ENCODE measurements around the gene NPC1.

NPC1 gene

DNA sequence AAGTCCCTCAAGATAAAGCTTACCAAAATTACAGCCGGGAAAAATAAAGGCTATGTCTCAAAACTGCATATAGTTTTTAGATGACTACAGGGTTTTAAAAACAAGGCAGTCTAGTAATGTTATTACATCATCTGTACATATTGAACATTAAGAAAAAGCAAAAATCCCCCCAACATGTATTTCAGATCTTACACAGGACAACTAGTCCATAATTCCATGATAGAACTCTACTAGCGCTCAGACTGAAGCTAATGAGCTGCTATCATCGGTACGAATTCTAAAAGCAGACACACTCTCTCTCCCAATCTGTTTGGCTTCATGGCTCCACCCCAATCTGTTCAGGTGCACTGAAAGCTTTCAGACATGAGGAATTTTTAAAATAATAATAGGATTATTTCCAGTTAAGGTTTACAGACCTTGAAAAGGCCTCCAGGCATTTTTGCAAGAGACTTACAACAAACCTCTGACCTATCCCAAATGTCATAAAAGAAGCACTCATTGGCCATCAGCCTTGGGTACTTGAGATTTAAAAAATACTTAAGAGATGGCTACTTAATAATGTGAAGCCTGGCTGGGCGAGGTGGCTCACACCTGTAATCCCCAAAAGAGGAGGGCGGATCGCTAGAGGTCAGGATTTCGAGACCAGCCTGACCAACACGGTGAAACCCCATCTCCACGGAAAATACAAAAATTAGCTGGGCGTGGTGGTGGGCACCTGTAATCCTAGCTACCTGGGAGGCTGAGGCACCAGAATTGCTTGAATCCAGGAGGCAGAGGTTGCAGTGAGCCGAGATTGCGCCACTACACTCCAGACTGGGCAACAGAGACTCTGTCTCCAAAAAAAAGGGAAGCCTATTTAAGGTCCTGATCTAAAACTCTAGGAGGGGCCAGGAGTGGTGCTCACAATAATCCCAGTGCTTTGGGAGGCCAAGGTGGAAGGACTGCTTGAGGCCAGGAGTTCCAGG lies 2.0 kb downstream of the NPC1 start:
- H3K4me3 ChIP-seq (ENCODE audit: low read depth, low read length) = peak overlapping the region; percentile 92
- DNase-seq (ENCODE audit: low read depth) = peak; percentile 25
- no peak for TF ChIP-seq MYC (IDR thresholded peaks at IDR 0.05; ENCODE audit: low read depth, low read length)
- no peak for TF ChIP-seq POLR2A (IDR thresholded peaks at IDR 0.05; ENCODE audit: extremely low read depth, insufficient read length)
- TF ChIP-seq, protein P1, sequence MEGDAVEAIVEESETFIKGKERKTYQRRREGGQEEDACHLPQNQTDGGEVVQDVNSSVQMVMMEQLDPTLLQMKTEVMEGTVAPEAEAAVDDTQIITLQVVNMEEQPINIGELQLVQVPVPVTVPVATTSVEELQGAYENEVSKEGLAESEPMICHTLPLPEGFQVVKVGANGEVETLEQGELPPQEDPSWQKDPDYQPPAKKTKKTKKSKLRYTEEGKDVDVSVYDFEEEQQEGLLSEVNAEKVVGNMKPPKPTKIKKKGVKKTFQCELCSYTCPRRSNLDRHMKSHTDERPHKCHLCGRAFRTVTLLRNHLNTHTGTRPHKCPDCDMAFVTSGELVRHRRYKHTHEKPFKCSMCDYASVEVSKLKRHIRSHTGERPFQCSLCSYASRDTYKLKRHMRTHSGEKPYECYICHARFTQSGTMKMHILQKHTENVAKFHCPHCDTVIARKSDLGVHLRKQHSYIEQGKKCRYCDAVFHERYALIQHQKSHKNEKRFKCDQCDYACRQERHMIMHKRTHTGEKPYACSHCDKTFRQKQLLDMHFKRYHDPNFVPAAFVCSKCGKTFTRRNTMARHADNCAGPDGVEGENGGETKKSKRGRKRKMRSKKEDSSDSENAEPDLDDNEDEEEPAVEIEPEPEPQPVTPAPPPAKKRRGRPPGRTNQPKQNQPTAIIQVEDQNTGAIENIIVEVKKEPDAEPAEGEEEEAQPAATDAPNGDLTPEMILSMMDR (IDR thresholded peaks at IDR 0.05; ENCODE audit: low read depth, low read length) = no peak
- TF ChIP-seq, protein P2, sequence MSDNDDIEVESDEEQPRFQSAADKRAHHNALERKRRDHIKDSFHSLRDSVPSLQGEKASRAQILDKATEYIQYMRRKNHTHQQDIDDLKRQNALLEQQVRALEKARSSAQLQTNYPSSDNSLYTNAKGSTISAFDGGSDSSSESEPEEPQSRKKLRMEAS (IDR thresholded peaks at IDR 0.05; ENCODE audit: low read depth, low read length) = no peak

DNA sequence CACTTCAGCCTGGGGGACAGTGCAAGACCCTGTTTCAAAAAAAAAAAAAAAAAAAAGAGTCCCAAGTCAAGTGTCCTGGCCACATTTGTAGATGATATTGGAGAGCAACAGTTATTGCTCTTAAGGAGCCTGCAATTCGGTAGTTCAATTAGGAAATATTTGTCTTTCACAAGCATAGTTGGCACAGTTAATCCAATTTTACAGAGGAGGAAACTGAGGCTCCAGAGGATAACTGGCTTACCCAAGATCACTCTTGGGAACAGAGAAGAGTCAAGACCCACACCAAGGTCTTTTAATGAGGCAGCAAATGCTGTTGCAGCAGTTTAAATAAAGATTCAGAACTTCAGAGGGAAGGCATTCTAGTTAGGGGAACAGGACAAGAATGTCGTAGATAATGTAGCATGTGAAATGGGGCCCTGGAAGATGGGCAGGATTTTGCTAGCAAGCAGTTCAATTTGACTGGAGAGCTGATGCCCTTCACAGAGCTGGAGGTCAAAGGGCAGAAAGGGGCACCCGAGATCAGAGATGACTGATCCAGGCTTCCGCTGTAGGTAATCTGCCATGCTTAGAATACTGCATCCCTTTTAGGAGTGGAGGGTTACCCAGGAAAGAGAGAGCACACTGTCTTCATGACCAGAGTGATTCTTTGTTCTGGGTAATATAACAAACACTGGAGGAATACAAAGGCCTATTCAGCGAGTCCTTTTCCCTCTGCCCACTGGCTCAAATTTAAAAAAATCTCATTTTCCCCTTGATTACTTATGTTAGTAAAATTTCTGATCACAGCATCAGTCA lies 3.0 kb downstream of the NPC1 start:
- TF ChIP-seq, protein P1 (IDR thresholded peaks at IDR 0.05; ENCODE audit: low read depth, low read length) = no peak
- TF ChIP-seq POLR2A (IDR thresholded peaks at IDR 0.05; ENCODE audit: extremely low read depth, insufficient read length) (no peak), MYC (IDR thresholded peaks at IDR 0.05; ENCODE audit: low read depth, low read length) (no peak)
- TF ChIP-seq, protein P2 (IDR thresholded peaks at IDR 0.05; ENCODE audit: low read depth, low read length) = no peak
- DNase-seq (ENCODE audit: low read depth) = no peak
- no peak overlapping the region for H3K4me3 ChIP-seq (ENCODE audit: low read depth, low read length)

DNA sequence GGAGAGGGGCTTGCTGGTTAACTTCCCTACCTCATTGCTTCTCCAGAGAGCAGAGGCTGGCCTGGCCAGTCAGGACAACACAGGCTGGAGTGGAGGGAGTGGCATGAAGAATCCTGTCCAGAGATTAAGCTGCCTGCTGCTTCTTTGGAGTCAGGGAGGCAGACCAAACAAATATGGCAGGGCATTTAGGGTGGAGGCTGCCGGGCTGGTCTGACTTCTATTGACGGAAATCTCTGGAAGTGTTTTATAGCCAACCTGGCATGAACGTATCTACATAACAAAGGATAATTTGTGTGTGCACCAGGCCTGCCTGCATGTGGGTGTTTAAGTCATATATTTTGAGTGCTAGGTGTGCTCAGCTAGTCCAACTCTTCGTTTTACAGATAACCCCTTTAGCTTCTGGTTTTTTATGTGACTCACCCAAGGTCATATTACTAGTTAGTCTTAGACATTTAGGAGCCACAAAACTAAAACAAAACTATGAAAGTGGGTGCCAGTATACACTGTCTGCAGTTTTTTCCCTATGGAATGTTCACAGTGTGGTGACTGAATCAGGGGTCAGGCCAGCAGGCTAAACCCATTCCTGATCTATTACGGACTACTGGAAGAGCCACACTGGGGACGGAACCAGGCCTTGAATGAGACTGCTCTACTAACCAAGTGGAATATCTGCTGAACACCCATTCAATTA lies 5.5 kb downstream of the NPC1 start:
- TF ChIP-seq, protein P1 (IDR thresholded peaks at IDR 0.05; ENCODE audit: low read depth, low read length) = no peak
- TF ChIP-seq, protein P2 (IDR thresholded peaks at IDR 0.05; ENCODE audit: low read depth, low read length) = no peak
- TF ChIP-seq POLR2A (IDR thresholded peaks at IDR 0.05; ENCODE audit: extremely low read depth, insufficient read length) = no peak
- no peak for TF ChIP-seq MYC (IDR thresholded peaks at IDR 0.05; ENCODE audit: low read depth, low read length)
- H3K4me3 ChIP-seq (ENCODE audit: low read depth, low read length) = no peak overlapping the region
- DNase-seq (ENCODE audit: low read depth) = no peak

DNA sequence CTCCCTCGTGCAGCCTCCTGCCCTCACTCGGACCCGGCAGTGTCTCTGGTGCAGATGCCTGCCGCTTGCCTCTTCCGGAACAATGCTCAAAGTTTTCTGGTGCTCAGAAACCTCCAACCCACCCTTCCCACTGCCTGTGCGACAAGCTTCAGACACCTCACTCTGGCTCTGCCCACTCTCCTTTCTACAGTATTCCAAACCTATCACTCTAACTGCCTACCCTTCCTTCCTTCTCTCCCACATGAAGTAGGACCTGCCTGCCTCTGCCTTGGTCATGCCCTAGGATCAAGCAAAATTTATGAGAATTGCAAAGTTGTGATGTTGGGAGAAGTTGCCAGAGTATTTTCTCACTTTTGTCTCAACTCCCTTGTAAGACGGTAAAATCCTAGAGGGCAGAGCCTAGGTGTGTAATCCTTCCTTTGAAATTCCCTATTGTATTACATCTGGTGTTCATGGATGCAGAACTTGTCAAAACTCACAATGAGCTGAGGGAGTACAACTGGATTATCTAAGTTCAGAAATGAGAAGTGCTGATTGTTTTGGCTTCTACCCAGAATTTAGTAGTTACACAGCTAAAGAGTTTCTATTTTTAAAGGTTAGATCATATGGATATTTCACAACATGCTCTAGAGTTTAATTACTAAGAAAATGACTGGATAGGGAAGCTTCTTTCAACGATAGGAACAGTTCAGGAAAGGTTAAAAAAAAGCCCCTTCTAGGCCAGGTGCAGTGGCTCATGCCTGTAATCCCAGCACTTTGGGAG lies 7.2 kb downstream of the NPC1 start:
- no peak for DNase-seq (ENCODE audit: low read depth)
- H3K4me3 ChIP-seq (ENCODE audit: low read depth, low read length) = no peak overlapping the region
- TF ChIP-seq, protein P1 (IDR thresholded peaks at IDR 0.05; ENCODE audit: low read depth, low read length) = no peak
- TF ChIP-seq POLR2A (IDR thresholded peaks at IDR 0.05; ENCODE audit: extremely low read depth, insufficient read length) = no peak
- TF ChIP-seq, protein P2 (IDR thresholded peaks at IDR 0.05; ENCODE audit: low read depth, low read length) = no peak
- no peak for TF ChIP-seq MYC (IDR thresholded peaks at IDR 0.05; ENCODE audit: low read depth, low read length)
